Inflammatory macrophage treated with lipopolysaccharide for 4 hours (primary cell): ENCODE data around the gene UIMC1.

Source experiments
- DNase-seq: peaks from one replicate; pipeline ENCODE4 v3.0.0-alpha.2; 2020

Gene UIMC1

GRCh38 chr5:176948458-176948857, 58.1 kb downstream of the UIMC1 start:
- no peak for DNase-seq

- DNase-seq = no peak
These were observed 58.7 kb downstream of the UIMC1 start for GRCh38 chr5:176947847-176948246.

- no peak for DNase-seq
These were observed 62.3 kb downstream of the UIMC1 start for GRCh38 chr5:176944268-176944667.

GRCh38 chr5:176943816-176944215, 62.8 kb downstream of the UIMC1 start:
- DNase-seq = no peak

- no peak for DNase-seq
These were observed 64.6 kb downstream of the UIMC1 start for GRCh38 chr5:176941951-176942350.

- DNase-seq = no peak
These were observed 68.1 kb downstream of the UIMC1 start for GRCh38 chr5:176938472-176938871.

- DNase-seq = peak; percentile 21
These were observed 71.6 kb downstream of the UIMC1 start for GRCh38 chr5:176935017-176935416.

GRCh38 chr5:176934309-176934930, 72.2 kb downstream of the UIMC1 start:
- DNase-seq = no peak

- no peak for DNase-seq
These were observed 76.9 kb downstream of the UIMC1 start for GRCh38 chr5:176929654-176930053.

GRCh38 chr5:176927562-176927961, 79.0 kb downstream of the UIMC1 start:
- DNase-seq = peak; percentile 45

- no peak for DNase-seq
These were observed 83.8 kb downstream of the UIMC1 start for GRCh38 chr5:176922817-176923216.

- DNase-seq = no peak
These were observed 84.9 kb downstream of the UIMC1 start for GRCh38 chr5:176921714-176922113.

GRCh38 chr5:176918613-176919012, 88.0 kb downstream of the UIMC1 start:
- DNase-seq = no peak

- DNase-seq = no peak
These were observed 90.2 kb downstream of the UIMC1 start for GRCh38 chr5:176916337-176916736.

GRCh38 chr5:176915906-176916305, 90.7 kb downstream of the UIMC1 start:
- DNase-seq = no peak

GRCh38 chr5:176912115-176912514, 94.5 kb downstream of the UIMC1 start:
- DNase-seq = no peak

- peak; percentile 84 for DNase-seq
These were observed 97.8 kb downstream of the UIMC1 start for GRCh38 chr5:176908675-176909368.

GRCh38 chr5:176906796-176907195, 99.8 kb downstream of the UIMC1 start:
- no peak for DNase-seq

GRCh38 chr5:176906126-176906525, 100.5 kb downstream of the UIMC1 start:
- DNase-seq = no peak

GRCh38 chr5:176904276-176904675, 102.3 kb downstream of the UIMC1 start:
- no peak for DNase-seq

- peak; percentile 91 for DNase-seq
These were observed 103.5 kb downstream of the UIMC1 start for GRCh38 chr5:176902911-176903664.

- DNase-seq = no peak
These were observed 104.3 kb downstream of the UIMC1 start for GRCh38 chr5:176902102-176902814.
